ENCODE measurements around the gene SNF8.

GRCh38 chr17:48954300-48954755 is 9.7 kb upstream of the SNF8 start:
- TF ChIP-seq CTCF (IDR thresholded peaks at IDR 0.05) (no peak), POLR2A (IDR thresholded peaks at IDR 0.05) (no peak), EP300 (IDR thresholded peaks at IDR 0.05) (no peak)

Data from ovary (tissue), 3 donors.